GM13977 (cell line): ENCODE results near the gene SLC18A2.

ENCODE experiments used
- DNase-seq: peaks from one replicate; pipeline ENCODE4 v3.0.0; 2012; ENCODE audit warnings: low spot score
- in situ Hi-C: fragments of 300-500 bp; cut with MboI; formaldehyde crosslinking; loops from one replicate; pipeline ENCODE4 v1.12.0; 2022; ENCODE audit warnings: low sequenced_read_pairs, low pct_unique_long_range_greater_than_20kb, mixed read lengths, inconsistent platforms; ENCODE audit not compliant: unreplicated experiment
- TF ChIP-seq, protein P1 (sequence below): IDR thresholded peaks from 2 replicates; pipeline ENCODE4 v1.5.1; 2012; ENCODE audit warnings: mild to moderate bottlenecking, control low read depth; ENCODE audit not compliant: insufficient read depth; ENCODE audit errors: extremely low read depth, missing control alignments

The SLC18A2 gene

DNA sequence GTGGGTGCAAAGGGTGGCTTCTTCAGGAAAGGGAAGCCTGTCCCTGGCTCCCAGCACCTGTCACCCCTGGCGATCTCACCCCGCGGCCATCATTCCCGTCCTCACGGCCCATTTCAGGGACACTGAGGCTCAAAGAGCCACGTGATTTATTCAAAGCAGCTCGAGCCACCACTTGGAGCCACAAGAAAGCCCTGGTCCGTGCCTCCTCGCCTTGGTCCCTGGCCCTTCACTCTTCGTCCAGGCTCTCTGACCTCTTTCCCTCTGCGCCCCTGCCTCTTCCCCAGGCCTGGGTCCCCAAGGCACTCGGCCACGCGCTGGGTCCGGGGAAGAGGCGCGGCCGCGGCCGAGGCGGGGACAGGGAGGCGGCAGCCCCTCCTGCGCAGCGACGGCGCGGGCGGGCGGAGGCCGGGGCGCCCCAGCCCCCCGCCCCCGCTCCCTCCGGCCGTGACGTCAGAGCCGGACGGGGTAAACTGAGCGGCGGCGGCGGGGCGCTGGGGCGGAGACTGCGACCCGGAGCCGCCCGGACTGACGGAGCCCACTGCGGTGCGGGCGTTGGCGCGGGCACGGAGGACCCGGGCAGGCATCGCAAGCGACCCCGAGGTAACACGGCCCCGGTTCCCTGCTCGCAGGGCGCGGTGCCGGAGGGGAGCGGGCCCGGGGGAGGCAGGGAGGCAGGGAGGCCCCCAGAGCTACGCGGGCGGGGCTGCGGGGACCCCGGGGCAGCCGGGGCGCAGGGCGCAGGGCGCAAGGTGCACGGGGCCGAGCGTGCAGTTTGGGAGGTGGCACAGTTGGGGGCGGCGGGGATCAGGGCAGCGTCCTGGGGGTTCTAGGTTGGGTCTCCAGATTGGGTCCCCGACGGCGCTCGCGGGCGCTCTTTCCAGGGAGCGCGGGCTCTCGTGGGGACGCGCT, at the start of gene SLC18A2:
Gene SLC18A2, plus strand, starts transcription at position 494 of the 909 bp plus-strand sequence. CDS start 580 bp downstream, outside the sequence.
- peak; percentile 39 for DNase-seq
- TF ChIP-seq, protein P1, sequence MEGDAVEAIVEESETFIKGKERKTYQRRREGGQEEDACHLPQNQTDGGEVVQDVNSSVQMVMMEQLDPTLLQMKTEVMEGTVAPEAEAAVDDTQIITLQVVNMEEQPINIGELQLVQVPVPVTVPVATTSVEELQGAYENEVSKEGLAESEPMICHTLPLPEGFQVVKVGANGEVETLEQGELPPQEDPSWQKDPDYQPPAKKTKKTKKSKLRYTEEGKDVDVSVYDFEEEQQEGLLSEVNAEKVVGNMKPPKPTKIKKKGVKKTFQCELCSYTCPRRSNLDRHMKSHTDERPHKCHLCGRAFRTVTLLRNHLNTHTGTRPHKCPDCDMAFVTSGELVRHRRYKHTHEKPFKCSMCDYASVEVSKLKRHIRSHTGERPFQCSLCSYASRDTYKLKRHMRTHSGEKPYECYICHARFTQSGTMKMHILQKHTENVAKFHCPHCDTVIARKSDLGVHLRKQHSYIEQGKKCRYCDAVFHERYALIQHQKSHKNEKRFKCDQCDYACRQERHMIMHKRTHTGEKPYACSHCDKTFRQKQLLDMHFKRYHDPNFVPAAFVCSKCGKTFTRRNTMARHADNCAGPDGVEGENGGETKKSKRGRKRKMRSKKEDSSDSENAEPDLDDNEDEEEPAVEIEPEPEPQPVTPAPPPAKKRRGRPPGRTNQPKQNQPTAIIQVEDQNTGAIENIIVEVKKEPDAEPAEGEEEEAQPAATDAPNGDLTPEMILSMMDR: no peak
- in situ Hi-C loops: no loop called here

DNA sequence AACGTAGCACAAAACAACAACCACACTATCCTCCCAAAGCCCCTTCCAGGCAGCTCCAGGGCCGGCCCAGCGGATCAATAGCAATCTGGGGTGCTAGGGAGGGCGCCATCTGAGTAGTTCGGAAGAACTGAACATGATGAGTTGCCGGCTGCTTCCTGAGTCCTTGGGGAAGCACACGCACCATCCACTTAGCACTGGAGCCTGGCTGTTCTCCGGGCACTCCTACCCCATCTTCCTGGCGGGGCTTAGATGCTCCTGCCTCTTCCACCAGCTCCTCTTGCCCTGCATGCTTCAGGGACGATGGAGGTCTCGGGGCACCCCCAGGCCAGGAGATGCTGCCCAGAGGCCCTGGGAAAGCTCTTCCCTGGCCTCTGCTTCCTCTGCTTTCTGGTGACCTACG, 43.7 kb upstream of the SLC18A2 start, which contains the start of gene KCNK18:
Gene KCNK18, plus strand, starts transcription at position 301 of the 400 bp plus-strand sequence. Its CDS starts 0 bp downstream, at position 301.
- TF ChIP-seq, protein P1: no peak
- in situ Hi-C loops: no loop called here

DNA sequence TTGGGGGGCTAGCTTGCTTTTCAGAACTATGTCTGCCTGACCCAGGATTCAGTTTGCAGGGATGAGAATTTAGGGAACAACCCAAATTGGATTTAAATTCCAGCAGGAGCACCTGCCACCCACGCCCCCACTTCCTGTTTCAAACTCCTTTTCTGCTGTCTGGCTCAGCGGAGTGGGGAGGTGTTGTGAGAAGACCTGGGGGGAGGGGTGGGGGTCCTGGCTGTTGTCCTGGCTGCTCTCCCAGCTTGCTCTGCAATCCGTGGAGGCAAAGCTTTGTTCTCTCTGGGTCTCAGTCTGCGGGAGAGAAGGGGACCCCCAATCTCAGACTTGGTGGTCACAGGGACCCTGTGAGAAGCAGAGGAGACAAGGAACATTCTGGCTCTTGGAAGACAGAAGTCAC, 42.8 kb upstream of the SLC18A2 start:
- TF ChIP-seq, protein P1: no peak
- DNase-seq: no peak
- in situ Hi-C loops: no loop called here

More for the DNA sequence above, 43.7 kb upstream of the SLC18A2 start, which contains the start of gene KCNK18:
- no peak for DNase-seq

DNA sequence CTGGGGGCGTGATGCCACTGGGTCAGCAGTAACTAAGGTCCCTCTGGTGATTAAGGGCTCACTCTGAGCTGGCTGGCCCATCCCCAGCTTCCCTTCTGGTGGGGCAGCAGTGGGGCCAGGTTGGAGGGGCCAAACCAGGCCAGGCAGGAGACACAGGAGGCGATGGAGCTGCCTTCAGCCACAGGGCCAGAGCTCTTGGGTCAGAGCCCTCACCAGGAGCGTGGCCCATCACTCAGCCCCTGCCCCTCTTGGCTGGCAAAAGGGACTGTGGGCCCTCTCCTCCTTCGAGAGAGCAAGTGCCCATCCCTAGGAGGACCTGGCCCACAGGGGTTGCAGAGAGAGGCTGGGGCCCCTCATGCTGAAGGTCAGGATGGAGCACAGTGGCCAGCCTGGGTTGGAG, 39.1 kb upstream of the SLC18A2 start:
- no peak for DNase-seq
- TF ChIP-seq, protein P1: no peak
- in situ Hi-C loops: loop anchor here (25.0 kb wide), 1 partner anchor 235 kb away; no protein-coding TSS in a partner anchor

DNA sequence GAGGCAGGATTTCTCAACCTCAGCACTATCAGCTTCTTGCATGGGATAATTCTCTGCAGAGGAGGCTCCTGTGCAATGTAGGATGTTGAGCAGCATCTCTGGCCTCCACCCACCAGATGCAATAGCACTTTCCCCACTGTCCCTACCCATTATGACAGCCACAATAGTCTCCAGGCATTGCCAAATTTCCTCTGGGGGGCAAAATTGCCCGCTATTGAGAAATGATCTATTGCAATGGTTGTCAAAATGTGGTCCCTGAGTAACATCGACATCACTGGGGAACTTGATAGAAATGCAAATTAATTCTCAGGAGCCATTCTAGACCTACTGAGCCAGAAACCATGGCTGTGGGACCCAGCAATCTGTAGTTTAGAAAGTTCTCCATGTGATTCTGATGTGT, 36.6 kb upstream of the SLC18A2 start:
- no peak for DNase-seq
- in situ Hi-C loops: loop anchor here (25.0 kb wide), 1 partner anchor 233 kb away; no protein-coding TSS in a partner anchor
- TF ChIP-seq, protein P1: no peak

DNA sequence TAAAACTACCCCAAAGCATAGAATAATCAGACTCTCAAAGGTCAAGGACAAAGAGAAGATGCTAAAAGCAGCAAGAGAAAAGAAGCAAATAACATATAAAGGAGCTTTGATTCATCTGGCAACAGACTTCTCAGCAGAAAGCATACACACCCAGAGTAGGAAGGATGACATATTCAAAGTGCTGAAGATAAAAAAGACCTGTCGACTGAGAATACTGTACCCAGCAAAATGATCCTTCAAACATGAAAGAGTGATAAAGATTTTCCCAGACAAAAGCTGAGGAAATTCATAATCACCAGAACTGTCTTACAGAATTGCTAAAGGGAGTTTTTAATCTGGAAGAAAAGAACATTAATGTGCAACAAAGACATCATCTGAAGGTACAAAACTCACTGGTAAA, 28.7 kb upstream of the SLC18A2 start:
- TF ChIP-seq, protein P1: no peak
- in situ Hi-C loops: loop anchor here (25.0 kb wide), 1 partner anchor 225 kb away; no protein-coding TSS in a partner anchor
- no peak for DNase-seq
